Epithelial cell of prostate (primary cell): Measurements from ENCODE around the gene PPM1J.
"Not testable (repeated sequence)": the region's sequence is repeated elsewhere in the genome, so short reads cannot be mapped to it uniquely, and the experiment has no call there.

Experiments used
- DNase-seq: peaks from one replicate; pipeline ENCODE4 v3.0.0-alpha.2; 2011; ENCODE audit warnings: low read depth, low spot score
- H3K27ac ChIP-seq: fragments of 450-650 bp; 2 replicates; pipeline ENCODE4 v1.5.1; 2017; ENCODE audit warnings: mild to moderate bottlenecking

PPM1J gene

DNA sequence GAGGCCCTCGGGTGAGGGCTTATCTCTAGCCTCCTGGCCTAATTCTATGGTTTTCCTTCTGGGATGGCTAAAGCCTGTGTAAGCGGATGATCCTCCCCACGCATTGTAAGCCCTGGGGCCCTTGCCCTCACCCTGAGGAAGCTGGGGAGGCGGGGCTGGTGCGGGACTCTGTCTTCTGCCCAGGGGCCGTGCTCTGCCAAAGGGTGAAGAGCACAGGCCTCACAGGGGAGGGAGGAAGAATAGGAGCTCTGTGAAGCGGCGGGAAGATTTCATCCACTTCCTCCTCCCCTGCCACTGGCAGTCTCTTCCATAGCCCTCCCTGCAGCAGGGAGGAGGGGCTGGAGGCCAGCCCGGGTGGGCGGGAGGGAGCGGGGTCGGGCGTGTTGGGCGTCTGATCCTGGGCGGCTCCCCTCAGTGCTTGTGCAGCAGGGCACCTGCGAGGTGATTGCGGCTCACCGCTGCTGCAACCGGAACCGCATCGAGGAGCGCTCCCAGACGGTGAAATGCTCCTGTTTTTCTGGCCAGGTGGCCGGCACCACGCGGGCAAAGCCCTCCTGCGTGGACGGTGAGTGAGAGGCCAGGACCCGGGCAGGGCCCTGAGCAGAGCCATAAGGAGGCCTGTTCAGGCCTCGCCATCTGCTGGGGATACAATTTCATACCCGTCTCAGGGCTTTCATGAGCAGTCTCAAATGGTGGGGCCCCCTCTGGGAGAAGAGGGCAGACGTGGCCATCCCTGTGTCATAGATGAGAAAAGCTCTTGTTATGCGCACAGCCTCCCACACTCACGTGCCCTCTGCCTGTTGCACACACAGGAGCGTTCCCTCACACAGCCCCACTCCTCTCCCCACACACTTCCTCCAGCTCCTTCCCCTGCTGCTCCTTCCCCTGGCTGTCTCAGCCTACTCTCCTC is 7.7 kb upstream of the PPM1J start:
- DNase-seq, result no peak
- H3K27ac ChIP-seq, result no peak overlapping the region

DNA sequence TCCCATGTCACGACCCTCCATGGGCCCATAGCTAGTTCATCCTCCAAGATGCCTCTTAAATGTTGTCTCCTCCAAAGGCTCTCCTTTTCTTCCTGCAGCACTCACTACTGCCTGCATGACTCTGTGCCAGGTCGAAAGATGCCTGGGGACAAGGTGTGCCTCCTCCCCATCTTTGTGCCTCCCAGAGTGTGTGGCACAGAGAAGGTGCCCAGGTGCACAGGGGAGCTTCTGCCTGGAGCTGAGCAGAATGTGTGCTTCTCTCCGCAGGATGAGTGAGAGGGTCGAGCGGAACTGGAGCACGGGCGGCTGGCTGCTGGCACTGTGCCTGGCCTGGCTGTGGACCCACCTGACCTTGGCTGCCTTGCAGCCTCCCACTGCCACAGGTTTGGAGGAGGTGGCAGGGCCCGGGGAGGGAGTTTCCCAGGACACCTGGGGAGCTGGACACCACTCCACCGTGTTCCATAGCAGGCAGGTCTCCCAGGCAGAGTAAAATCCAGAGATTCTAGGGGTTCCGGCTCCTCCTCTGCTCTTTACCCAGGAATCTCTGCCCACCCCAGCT is 6.9 kb upstream of the PPM1J start:
- no peak overlapping the region for H3K27ac ChIP-seq
- no peak for DNase-seq

DNA sequence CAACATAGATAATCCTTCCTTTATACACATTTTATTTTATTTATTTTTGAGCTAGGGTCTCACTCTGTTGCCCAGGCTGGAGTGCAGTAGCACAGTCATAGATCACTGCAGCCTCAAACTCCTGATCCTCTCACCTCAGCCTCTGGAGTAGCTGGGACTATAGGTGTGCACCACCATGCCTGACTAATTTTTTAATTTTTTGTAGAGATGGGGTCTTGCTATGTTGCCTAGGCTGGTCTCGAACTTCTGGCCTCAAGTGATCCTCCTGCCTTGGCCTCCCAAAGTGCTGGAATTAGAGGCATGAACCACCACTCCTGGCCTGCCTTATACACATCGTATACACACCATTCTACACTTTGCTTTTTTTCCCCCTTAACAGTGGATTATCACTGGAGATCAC is 6.2 kb upstream of the PPM1J start:
- not testable (repeated sequence) for H3K27ac ChIP-seq, DNase-seq

DNA sequence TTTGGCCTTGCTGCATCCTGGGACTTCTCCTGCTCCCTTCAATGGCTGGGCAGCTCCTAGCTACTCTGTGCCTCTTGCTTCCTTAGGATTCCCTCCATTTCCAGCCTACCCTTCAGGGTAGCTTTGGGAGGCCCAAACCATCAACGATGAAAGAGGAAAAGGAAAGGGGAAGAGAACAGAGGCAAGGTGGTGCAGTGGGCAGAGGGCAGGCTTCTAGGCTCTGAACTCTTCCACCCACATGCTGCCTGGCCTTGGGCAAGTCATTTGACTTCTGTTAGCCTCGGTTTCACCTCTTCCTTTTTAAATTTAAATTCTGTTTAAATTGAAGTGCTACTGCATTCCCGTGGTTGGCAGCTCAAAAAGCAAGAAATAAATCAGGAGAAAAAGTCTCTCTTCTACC is 5.7 kb upstream of the PPM1J start:
- no peak for DNase-seq
- H3K27ac ChIP-seq, result no peak overlapping the region

DNA sequence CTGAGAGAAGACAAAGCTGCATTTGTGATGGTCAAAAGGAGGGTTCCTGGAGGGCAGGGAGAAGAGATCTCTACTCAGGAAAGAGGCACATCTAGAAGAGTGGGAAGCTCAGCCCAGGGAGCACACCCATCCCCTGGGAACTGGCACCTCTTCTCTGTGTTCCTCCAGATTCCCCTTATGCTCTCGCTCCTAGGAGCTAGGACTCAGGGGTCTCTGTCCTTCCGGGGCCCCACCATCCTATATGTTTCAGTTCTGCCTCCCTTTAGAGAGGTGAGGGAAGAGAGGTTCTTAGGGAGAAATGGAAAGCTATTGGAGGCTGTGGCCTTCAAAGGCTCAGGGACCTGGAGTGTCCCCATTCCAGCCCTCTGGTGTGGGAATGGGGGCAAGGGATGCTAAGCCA is 4.6 kb upstream of the PPM1J start:
- no peak overlapping the region for H3K27ac ChIP-seq
- no peak for DNase-seq

DNA sequence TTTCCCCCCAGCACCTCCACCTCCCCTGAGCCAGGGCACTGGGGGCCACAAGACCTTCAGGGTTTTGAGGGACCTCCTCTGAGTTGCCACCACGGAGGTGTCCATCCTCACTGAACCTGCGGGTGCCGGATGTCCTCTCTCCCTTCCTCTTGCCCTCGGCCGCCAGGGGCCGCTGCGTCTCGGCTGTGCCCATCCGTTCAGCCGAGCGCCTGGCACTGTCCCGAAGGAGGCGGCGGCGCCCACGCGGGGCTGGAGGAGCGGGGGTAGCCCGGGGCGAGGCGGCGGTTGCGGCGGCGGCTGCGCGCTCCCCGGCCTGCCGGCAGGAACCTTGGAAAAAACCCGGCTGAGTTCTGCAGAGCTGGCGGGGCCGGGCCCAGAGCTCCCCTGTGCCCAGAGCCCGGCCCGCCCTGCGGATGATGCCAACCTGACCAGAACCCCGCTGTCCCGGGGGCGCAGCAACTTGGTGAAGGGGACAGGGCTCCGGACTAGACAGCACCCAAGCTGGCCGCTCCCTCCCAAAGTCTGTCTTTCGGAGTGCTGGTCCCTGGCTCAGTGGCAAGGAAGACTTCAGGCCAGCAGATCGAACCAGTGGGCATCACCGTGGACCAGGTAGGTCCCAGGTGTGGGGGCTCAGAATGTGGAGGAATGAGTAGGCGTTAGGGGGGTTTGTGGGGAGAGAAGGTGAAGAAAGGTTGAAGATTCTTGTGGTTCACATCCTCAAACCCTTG is 3.7 kb upstream of the PPM1J start:
- DNase-seq, result no peak

DNA sequence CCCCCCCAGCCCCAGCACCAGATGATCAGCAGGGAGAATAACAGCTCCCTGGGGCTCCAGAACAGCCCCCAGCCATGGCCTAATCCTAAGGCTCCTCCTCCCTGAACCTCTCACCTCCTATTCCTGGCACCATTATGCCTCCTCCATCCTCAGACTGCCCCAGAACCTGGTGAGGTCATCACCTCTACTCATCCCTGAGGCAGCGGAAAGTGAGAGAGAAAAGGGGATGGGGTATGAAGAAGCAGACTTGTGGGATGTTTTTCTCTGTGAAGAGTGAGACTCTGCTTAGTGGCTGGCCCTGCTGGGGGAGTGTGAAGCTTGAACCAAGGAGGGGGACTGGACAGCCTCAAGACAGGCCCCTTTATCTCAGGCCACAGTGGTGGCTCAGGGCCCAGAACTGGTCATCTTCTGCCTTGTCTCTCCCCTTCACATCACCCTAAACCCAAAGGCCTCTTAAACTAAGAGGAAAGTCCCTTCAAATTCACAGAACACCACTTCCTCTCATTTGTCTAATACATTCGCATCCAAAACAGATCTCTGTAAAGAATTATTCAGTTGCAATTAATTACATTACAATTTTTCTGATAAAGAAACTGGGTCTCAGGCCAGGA is 2.2 kb upstream of the PPM1J start:
- H3K27ac ChIP-seq, result no peak overlapping the region
- no peak for DNase-seq

More for the DNA sequence above, 3.7 kb upstream of the PPM1J start:
- H3K27ac ChIP-seq, result no peak overlapping the region

DNA sequence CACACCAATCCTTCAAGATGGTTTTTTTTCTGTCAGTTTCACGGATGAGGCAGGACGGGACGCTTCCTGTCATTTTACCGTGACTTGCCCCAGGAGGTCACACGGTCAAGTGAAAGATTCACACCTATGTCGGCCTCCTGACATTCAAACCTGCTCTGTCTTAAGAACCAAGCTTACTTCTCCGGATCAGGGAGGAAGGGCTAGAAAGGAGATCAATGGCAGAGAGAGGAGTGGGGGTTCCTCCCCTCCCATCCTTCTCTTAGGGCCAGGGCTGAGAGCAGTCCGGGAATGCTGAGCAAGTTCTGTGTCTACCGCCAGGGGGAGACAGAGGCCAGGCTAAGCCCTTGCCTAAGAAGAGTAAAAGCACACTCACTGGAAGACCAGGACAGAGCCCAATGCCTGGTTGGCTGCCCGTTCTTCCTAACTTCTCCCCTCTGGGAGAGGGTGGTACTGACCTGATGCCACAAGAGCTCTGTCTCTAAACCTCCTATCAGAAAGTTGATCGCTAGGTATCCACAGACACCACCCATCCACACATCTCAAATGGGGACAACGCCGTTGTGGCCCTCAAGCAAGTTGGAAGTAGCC is 1.1 kb upstream of the PPM1J start:
- peak overlapping the region; percentile 45 for H3K27ac ChIP-seq

DNA sequence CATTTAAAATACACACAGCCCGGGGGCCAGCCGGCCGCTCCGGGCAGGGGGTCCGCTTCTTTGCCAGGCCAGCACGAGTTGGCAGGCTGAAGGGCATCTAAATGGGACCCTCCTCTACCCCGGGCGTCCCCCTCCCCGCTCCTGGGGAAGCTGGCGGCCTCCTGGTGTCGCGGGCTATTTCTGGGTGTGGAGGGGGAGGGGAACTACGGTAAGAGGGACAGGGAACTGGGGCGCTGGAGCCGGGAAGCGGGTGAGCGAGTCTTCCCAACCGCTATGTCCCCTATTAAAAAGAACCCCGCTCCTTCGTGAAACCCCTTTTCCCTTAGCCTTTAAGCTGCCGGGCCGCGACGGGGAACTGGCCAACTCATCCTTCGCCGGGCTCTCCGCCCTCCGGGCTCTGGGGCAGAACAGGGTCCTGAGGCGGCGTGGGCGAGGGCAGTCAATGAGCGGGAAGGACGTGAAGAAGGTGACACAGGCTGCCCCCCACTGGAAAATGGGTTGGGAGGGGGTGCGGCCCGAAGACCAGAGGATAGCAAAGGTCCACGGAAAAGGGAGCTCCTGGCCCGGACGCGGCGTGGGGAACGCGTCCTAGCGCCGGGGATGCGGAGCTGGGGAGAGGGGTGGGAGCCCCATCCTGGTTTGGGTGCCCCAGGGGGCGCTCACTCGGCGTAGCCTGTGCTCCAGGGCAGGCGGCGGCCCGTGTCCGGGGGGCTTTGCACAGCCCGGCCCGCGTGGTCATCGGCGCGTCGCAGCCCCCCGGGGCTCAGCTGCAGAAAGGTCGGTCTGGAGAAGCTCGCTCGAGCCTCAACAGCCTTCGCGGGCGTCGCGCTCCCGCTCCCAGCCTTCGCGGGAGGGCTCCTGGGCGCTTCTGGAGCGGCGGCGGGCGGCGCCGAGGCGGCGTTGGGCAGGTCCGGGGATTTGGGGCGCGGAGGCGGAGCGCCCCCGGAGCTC is 544 bp downstream of the PPM1J start:
- no peak for DNase-seq
- H3K27ac ChIP-seq, result no peak overlapping the region

More for the DNA sequence above, 1.1 kb upstream of the PPM1J start:
- peak; percentile 56 for DNase-seq

DNA sequence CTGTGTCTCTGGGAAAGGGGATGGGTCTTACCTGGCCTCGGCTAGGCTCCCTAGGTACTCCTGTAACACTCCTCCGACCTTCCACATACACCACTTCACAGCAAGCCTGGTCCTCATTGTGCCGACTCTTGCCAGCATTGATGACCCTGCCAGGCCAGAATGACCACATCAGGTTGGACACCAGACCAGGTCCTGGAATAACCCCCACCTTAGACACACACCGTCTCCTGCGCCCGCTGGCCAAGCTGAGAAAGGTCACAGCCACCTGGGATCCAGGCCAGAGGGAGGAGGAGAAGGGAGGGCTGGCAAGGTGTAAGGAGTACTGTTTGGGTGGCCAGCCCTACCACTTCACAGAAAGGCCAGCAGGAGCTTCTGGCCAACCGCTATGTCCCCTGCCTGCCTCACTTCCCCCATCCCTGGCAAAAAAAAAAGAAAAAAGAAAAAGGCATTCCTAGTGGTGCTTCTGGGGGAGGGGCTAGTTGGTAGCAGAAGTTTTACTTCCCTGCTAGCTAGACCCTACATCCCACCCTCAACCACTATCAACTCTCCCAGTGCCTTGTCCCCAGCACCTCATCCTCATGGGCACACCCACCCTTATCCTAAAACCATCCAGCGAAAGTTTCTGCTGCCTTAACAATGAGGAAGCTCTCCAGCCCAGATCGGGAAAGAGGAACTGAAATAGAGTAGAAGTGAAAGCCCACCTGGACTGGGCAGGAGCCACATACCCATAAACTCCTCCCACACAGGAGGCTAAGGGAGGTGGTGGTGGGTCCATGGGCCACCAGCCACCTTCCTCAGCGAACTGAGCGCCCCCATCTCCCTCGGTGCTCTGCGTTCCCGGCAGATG is 1.4 kb downstream of the PPM1J start:
- no peak for DNase-seq
- H3K27ac ChIP-seq, result no peak overlapping the region

DNA sequence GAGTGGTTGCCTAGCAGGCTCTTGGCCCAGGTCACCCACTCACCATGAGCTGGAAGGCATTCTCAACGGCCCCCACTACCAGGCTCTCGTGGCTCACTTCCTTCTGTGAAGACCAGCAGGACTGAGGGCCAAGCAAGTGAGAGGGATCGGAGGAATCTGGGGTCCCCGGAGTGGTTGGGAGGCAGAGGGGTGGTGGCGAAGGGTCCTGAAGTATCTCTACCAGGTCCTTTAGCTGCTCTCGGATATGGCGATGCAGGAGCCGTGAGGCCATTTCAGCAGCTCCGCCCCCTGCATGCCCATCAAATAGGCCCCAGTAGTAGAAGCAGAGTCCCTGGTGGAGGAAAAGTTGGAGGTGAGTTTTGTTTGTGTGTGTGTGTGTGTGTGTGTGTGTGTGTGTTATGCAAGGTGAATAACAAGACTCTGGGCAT is 2.4 kb downstream of the PPM1J start:
- no peak overlapping the region for H3K27ac ChIP-seq
- DNase-seq, result no peak

DNA sequence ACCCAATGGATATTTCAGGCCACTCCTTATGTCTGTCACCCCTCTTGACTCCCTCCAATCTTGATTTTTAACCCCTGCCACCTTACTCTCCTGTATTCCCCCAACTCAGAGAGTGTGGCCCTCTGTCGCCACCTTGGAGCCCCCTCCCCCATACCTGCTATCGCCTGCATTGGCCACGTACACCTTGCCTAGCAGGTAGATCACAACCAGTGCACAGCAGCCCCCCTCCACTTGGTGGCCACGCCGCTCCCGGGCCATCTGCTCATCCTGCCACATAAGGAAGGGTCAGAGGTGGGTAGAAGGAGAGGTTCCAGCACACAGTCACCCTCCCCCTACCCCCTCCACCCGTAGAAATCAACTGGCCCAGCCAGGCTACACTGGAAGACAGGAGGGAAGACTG is 2.9 kb downstream of the PPM1J start:
- H3K27ac ChIP-seq, result no peak overlapping the region
- DNase-seq, result no peak

DNA sequence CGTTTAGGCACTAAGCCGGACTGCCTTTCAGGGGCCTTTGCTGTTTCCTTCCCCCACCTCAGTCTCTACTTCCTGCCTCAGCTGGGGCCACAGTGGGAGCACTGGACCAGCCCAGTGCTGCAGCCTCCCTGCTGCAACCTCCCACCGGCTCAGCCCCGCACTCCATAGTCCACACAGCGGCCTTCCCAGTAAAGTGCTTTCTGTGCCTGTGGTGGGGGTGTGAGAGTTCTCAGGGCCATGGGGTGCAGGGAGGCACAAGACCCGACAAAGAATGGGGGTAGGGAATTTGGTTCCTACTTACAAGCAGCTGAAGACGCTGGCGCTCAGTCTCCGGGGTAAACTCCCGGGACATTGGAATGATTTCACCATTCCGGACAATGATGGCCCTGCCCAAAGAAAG is 3.5 kb downstream of the PPM1J start:
- no peak overlapping the region for H3K27ac ChIP-seq
- no peak for DNase-seq

DNA sequence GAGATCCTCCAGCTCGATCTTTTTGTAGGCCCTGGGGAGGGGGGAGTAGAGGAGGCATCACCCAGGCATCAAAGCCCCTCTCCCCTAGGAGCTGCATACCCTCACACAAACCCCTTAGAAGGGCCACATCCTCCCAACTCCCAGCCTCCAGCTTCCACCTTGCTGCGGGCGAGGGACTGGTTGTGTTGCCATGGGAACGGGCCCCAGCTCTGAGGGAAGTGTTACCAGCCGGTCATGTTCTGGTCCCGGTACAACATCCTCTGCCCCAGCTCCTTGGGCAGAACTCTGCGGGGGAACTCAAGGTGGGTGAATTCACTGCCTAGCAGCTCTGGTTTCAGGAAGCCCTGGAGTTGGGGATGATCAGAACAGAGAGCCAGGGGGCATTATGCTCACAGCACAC is 4.1 kb downstream of the PPM1J start:
- no peak overlapping the region for H3K27ac ChIP-seq
- DNase-seq, result no peak

DNA sequence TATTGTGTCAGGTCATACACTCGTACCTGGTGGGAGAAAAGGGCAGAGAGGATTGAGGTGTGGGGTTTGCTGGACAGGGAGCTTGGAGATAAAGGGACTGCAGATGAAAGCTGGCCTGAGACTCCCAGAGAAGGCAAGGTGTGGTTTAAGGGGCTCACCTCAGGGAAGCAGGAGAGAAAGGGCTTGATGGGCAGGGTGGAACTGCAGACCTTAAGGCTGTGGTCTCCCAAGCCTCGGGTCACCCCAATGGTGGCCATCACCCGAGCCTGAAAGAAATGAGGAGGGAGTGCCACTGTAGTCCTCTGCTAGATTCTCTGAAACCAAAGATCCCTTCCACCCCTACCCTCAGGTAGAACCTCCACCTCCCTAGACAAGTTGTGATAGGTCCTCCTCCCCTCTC is 4.5 kb downstream of the PPM1J start:
- H3K27ac ChIP-seq, result no peak overlapping the region
- no peak for DNase-seq

DNA sequence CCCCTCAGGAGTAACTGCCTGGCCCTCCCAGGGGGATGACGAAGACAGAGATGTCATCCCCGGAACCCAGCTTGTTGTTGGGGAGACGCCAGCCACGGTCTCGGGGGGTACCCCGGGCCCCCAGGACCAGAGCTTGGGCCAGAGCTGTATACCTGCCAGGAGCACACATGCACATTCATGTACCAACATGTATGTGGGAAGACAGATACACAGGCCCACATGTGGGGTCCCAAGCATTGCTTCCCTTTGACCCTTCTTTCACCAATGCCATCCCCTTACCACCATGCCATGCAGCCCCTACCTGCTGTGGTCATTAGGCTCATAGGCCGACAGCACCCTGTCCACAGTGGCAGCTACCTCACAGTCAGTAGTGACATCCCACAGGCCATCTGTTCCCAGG is 5.0 kb downstream of the PPM1J start:
- no peak for DNase-seq
- no peak overlapping the region for H3K27ac ChIP-seq

DNA sequence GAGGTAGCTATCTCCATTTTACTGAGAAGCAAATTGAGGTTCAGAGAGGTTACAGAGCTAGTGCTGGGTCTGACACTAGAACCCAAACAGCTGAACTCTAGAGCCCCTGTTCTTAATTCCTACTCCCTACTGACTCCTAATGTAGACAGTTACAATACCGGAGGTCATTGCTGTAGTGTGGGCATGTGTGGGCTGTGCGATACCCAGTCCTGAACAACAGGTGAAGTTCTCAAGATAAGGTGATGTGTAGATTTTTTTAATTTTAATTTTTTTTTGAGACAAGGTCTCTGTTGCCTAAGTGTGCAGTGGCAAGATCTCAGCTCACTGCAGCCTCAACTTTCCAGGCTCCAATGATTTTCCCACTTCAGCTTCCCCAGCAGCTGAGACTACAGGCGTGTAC is 6.6 kb downstream of the PPM1J start:
- H3K27ac ChIP-seq, result no peak overlapping the region
- DNase-seq, result no peak

DNA sequence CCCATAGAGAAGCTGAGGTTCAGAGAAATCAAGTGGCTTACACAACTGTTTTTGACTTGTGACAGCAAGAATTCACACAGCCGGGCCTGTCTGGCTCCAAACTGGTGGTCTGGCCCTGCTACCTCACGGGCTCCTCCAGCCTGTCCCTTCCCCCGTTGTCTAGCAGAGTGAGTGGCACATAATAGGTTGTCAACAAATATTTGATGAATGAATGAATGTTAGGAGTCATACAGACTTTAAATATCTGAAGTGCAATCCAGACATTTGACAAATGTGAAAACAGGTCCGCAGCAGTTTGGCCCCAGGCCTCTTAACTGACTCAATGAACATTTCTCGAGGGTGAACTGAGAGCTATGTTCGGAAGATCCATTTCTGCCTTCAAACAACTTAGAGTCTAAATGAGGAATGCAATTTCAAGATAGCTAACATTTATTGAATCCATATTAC is 7.1 kb downstream of the PPM1J start:
- DNase-seq, result no peak
- H3K27ac ChIP-seq, result peak overlapping the region; percentile 93
